Effector CD4-positive, alpha-beta T cell (primary cell): Measurements from ENCODE around the gene BABAM2.

Experiments used
- DNase-seq: peaks from one replicate; pipeline ENCODE4 v3.0.0-alpha.2; 2020

BABAM2 gene

GRCh38 chr2:28035816-28036215 is 145.3 kb downstream of the BABAM2 start:
- DNase-seq: no peak

DNA sequence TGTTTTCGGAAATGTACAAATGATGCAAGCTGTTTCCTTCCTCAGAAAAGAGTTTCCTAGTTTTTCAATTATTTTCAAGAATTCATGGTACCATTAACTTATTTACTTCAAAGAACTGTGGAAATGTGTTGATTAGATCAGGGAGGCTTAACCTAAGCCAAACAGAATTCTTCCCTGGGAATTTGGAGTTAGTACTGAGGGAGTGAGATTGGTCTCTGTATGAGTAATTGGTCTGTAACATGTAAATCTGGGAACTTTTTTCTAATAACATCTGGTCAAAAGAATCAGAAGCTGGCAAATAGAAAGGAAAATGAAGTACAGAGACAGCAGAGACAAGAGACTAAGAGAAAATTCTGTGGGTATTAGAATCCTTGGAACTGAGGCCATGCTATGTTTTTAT is 145.8 kb downstream of the BABAM2 start:
- no peak for DNase-seq

- no peak for DNase-seq
These were observed 148.2 kb downstream of the BABAM2 start for GRCh38 chr2:28038722-28039121.

GRCh38 chr2:28045676-28046351 is 155.3 kb downstream of the BABAM2 start:
- no peak for DNase-seq

DNA sequence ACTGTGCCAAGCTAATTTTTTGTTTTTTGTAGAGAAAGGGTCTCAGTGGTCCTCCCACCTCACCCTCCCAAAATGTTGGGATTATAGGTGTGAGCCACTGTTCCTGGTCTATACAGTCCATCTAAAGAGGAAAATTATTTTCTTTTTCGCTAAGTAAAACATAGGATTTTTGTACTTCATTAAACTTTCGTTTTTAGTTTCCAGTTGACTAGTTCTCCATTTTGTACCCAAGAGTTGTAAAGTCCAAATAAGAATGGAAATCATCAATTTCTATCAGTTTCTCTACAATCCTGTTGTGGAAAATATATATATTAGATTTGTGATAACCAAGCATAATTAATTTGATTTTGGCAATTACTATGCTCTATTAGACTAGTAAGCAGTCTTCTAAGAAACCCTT is 156.4 kb downstream of the BABAM2 start:
- DNase-seq: no peak

DNA sequence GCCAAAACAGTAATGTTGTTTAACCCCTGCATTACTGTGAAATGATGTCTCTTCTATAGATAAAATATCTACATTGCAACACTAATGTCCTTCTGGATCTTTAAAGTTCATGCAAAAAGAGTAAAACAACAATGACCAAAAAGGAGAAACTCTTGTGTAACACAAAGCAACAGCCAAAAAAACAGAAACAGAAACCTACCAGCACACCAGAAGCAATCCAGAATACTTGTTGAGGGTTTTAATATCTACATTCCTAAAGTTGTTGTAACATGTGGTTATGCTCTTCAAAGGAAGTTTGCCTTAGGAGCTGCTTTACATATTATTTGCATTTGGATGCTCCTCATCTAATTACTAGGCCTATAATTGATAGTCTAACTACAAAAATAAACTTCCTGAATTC is 157.2 kb downstream of the BABAM2 start:
- no peak for DNase-seq

- DNase-seq: no peak
These were observed 157.8 kb downstream of the BABAM2 start for GRCh38 chr2:28048341-28048740.

DNA sequence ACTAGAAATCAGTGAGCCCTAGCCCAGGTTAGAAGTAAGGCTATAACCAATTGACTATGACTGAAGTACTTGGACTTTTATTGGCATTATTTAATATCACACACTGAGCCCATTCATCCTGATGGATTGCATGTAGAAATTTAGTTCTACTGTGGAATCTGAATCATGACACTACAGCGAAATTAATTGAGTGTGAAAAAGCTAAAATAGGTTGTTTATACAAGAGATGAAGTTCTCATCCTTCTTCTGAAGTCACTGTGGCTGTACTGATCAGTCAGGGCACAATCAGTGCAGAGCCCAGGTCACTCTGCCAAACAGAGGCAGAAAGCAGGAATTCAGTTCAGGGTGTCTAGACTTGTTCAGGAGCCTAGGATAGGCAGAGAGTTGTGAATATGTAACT is 158.9 kb downstream of the BABAM2 start:
- DNase-seq: no peak

DNA sequence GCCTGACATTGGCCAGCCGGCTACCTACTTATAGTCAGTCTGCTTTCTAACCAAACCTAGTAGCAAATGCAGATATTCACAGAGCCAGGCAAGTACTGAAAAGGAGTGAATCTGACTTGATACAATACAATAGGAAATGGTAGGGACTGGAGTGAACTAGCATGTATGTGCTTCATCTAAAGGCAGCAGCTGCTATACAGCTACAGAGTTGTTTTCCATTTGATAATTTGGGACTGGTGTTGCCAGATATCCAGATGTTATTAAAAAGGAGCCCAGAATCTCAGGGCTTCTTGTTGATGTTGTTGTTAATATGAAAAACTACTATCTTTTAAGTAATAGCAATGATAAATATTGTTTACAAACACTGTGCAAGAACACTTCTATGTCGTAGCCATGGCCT is 159.4 kb downstream of the BABAM2 start:
- DNase-seq: no peak

DNA sequence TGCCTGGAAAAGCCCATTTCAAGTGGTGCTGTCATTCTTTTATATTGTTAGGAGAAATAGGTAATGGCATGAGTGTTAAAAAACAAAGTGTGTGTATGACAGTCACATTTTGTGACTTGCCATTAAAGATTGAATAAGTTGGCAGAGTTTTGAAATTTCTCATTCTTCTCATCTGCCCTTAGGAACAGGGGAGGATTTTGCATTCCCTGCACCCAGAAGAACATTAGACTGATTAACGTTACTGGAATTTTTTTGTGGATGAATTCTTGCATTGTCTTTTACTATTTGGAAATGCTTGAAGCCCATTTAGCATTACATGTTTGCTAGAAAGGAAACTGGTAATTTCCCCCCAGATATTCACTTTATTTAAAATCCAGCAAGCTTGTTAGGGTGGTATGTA is 162.2 kb downstream of the BABAM2 start:
- no peak for DNase-seq

DNA sequence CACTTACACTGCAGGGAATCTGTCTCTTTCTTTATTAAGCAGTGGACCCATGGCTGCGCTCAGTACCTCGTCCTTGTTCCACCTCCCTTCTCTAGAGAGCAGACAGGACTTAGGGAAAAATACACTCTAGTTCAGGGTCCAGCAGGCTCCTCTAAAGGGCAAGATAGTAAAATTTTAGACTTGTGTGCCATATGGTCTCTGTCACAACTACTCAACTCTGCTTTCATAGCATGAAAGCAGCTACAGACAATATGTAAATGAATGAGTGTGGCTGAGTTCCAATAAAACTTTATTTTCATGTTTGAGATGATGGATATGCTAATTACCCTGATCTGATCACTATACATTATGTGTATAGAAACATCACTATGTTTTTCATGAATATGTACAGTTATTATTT is 163.1 kb downstream of the BABAM2 start:
- no peak for DNase-seq

- DNase-seq: no peak
These were observed 164.4 kb downstream of the BABAM2 start for GRCh38 chr2:28054916-28055315.

- DNase-seq: no peak
These were observed 164.9 kb downstream of the BABAM2 start for GRCh38 chr2:28055325-28055970.

DNA sequence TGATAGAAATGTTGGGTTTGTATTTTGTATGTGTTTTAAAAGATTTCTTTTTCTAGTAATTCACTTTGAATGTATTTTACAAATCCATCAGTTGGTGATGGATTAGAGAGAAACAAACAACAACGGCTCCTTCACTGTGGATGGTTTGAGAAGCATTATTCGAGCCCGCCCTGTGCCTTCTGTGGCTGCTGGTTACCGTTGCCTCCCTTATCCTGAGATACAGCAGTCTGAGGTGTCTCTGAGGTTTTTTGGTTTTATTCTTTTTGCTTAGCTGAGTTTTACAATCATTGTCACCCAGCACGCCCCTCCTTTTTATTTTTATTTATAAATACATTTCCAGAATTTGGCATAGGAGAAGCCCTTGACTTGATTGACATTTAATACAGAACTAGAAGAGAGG is 168.3 kb downstream of the BABAM2 start:
- DNase-seq: no peak

DNA sequence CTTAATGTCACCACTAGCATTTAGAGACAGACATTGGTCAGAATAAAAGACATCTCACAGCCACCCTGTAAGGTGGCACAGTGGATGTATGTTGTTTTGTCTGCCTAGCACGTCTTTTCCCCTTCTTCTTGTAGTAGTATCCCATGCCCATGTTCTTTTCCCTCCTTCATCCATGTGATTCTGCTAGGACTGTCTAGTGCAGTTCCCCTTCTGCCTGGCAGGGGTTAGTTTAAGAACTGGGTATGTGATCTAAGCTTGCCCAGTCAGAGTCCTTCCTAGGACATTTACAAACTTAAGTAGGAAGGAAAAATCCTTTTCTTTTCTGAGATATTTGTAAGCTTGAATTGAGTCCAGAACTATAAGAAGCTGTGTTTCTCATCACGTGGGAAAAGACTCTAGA is 172.3 kb downstream of the BABAM2 start:
- no peak for DNase-seq

DNA sequence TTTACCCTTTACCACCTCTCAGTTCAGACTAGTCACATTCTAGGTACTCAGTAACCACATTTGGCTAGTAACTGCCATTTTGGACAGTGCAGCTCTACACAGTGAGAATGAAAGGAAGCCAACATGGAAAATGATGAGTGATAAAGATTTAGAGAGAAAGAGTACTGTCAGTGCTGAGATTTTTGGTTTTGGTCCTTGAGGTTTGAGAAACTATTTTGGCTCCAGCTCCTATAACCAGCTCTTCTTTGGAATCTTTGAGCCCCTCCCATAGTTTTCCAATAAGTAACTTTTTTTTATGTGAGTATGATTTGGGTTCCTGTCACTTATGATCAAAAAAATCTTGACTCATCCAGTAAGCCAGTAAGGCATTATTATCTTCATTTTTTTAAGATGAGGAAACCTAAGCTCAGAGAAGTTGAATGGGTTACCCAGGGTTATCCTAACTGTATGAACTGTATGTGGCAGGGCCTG is 173.0 kb downstream of the BABAM2 start:
- no peak for DNase-seq

DNA sequence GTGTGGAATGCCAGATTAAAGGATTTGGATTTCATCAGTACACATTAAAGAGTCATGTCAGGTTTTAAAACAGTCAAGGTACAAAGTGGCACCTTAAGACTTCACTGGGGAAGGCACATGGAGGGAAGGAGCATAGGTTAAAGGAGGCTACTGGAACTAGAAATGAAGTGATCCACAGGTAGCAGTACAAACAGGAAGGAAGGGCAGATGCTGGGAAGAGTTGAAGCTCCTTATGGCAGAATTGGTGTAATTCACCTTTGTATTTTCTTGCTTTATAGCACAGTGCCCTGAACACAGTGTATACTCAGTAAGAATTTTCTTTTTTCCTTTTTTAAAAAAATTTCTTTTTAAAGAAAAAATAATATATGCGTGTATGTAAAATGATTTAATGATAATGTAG is 177.1 kb downstream of the BABAM2 start:
- no peak for DNase-seq

DNA sequence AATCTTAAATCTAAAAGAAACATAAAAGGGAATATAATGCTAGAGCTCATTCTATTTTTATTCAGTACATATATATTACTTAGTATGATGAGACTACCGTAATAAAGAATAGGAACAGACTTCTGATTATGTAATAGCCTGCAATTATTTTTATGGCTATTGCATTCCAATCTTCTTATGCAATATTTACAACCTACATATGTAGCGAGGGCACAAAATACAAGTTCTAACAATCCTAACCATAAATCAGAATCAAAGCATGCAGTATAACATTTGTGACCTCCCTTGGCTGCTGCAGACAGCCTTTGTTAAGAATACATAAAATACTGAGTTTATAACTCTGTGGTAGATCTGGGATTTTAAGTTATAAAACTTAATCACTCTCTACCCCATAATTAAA is 177.6 kb downstream of the BABAM2 start:
- no peak for DNase-seq

DNA sequence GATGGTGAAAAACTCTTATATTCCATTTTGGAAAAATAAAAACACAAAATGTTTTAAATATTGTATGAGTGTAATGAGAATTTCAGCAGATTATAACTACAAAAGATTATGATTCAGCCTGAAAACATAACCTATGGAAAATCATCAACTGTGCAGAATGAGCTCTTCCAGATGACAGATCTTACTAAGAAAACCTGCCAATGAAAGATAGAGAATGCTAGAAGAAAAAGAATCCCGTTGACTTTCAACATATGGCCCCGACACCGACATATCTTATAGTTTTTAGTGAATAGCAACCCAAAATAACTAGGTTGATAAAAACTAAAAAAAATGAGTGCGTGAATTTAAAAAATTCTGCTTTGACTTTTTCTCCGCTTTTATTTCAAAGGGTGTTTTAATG is 178.0 kb downstream of the BABAM2 start:
- DNase-seq: no peak

DNA sequence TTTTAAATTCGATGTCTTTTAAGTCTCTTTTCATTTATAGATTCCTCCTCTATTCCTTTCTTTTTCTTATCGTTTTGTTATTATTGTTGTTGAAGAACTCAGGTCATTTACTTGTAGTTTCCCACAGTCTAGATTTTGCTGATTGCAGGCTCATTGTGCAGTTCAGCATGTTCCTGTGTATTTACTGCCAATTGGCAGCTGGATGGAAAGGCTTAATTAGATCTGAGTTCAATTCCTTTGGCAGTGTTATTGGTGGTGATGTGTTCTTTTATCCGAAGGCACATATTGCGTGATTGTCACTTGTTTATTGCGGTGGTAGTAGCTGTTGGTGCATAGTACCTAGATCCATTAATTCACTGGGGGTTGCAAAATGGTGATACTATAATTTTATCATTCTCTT is 180.7 kb downstream of the BABAM2 start:
- DNase-seq: no peak

- no peak for DNase-seq
These were observed 183.6 kb downstream of the BABAM2 start for GRCh38 chr2:28074137-28074536.

DNA sequence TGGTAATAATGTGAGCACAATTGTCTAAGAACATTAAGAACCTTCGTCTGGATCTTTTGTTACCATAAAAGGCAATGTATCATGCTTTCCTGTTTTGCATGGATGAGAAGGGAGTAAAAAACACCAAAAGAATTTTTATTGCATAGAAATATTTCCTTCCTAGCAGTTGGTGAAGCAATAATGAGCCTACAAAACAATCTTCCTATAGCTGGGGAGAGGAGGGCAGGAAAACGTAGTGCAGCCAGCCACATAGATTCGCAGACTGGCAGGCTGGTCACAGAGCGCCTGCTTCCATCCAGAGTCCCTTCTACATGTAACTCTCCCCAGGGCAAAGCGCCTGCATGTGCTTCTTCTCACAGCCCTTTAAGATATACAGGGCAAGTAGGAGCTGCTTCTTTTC is 190.4 kb downstream of the BABAM2 start:
- DNase-seq: no peak

- DNase-seq: no peak
These were observed 191.6 kb downstream of the BABAM2 start for GRCh38 chr2:28082131-28082530.

GRCh38 chr2:28083476-28083875 is 192.9 kb downstream of the BABAM2 start:
- no peak for DNase-seq

DNA sequence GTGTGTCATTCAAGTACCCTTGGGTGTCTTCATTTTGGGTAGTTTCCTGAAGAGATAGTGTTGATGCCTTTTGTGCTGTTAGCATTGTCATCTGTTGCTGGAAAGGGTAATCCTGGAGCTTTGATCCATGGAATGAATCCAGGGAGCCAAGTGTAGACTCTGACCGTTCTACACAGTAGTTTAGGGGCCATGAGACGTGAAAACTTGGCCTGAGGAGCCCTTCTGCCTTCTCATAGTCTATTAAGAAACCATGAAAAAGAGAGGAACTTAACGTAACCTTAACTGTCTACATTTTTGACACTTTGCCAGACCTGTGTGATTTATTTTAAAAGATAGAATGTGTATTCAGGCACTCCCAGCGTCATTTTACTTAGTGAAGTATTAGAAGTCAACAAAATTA is 194.0 kb downstream of the BABAM2 start:
- DNase-seq: no peak
